Activated B cell treated with CpG ODN at 0.5 μM for 24 hours (primary cell): Measurements from ENCODE around the gene SLC15A4. TPM values are rescaled to one million over a fixed set of nuclear protein-coding genes. Genes with fewer than 3 reads are reported as not detected.
"Not testable (repeated sequence)": the region's sequence is repeated elsewhere in the genome, so short reads cannot be mapped to it uniquely, and the experiment has no call there.

Experiments used
- ATAC-seq: fragments of 200-7000 bp; cut with Tn5 transposase; one replicate; pipeline ENCODE4 v1.10.0; 2021; ENCODE audit warnings: low read depth, mild to moderate bottlenecking, moderate library complexity
- CTCF ChIA-PET: fragments of 350-600 bp; sonication (Branson Sonifier 250); formaldehyde crosslinking; loops from one replicate; lab custom pipeline; 2021; ENCODE audit warnings: antibody characterized with exemption; lab: Charles Lee
- POLR2A ChIA-PET: fragments of 350-600 bp; sonication (Branson Sonifier 250); formaldehyde crosslinking; loops from one replicate; lab custom pipeline; 2021; ENCODE audit warnings: antibody characterized with exemption; lab: Charles Lee
- DNase-seq: peaks from one replicate; pipeline ENCODE4 v3.0.0; 2022
- H3K27ac Mint-ChIP-seq: one replicate; pipeline ENCODE4 v1.8.0; 2020; ENCODE audit warnings: mixed read lengths
- H3K27me3 Mint-ChIP-seq: one replicate; pipeline ENCODE4 v1.8.0; 2021; ENCODE audit warnings: mixed read lengths
- H3K36me3 Mint-ChIP-seq: one replicate; pipeline ENCODE4 v1.8.0; 2021; ENCODE audit warnings: low read depth, mixed read lengths
- H3K4me1 Mint-ChIP-seq: one replicate; pipeline ENCODE4 v1.8.0; 2021; ENCODE audit warnings: mixed read lengths
- H3K4me3 Mint-ChIP-seq: one replicate; pipeline ENCODE4 v1.8.0; 2020; ENCODE audit warnings: mild to moderate bottlenecking, mixed read lengths
- H3K9me3 Mint-ChIP-seq: one replicate; pipeline ENCODE4 v1.8.0; 2020; ENCODE audit warnings: mixed read lengths
- intact Hi-C: fragments of 100-400 bp; cut with micrococcal nuclease; formaldehyde crosslinking; loops from one replicate; pipeline ENCODE4 v1.15.1; 2024
- total RNA-seq: library from RNA; stranded (reverse); gene quantifications from 2 replicates; pipeline ENCODE4 v1.2.3, GENCODE V29; 2022
- TF ChIP-seq, protein P1 (sequence below): fragments of 200-600 bp; IDR thresholded peaks from one replicate; pipeline ENCODE4 v1.8.0; 2022; ENCODE audit warnings: antibody characterized with exemption, mild to moderate bottlenecking

Gene SLC15A4
- total RNA-seq, 1 donor from 2014 or later: 54.0 TPM

GRCh38 chr12:128850400-128850799 lies 26.6 kb upstream of the SLC15A4 start:
- ChIA-PET CTCF (no interaction called here), POLR2A (no interaction called here)
- Mint-ChIP-seq H3K4me1 (peaks cover 4% of the 10 kb centered on the region), H3K36me3 (no peaks in the 10 kb centered on the region), H3K27me3 (peaks cover 16% of the 10 kb centered on the region), H3K9me3 (no peaks in the 10 kb centered on the region), H3K4me3 (no peak overlapping the region), H3K27ac (no peak overlapping the region)
- DNase-seq: no peak
- no peak for ATAC-seq
- intact Hi-C loops: no loop called here
- TF ChIP-seq, protein P1, sequence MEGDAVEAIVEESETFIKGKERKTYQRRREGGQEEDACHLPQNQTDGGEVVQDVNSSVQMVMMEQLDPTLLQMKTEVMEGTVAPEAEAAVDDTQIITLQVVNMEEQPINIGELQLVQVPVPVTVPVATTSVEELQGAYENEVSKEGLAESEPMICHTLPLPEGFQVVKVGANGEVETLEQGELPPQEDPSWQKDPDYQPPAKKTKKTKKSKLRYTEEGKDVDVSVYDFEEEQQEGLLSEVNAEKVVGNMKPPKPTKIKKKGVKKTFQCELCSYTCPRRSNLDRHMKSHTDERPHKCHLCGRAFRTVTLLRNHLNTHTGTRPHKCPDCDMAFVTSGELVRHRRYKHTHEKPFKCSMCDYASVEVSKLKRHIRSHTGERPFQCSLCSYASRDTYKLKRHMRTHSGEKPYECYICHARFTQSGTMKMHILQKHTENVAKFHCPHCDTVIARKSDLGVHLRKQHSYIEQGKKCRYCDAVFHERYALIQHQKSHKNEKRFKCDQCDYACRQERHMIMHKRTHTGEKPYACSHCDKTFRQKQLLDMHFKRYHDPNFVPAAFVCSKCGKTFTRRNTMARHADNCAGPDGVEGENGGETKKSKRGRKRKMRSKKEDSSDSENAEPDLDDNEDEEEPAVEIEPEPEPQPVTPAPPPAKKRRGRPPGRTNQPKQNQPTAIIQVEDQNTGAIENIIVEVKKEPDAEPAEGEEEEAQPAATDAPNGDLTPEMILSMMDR: no peak

DNA sequence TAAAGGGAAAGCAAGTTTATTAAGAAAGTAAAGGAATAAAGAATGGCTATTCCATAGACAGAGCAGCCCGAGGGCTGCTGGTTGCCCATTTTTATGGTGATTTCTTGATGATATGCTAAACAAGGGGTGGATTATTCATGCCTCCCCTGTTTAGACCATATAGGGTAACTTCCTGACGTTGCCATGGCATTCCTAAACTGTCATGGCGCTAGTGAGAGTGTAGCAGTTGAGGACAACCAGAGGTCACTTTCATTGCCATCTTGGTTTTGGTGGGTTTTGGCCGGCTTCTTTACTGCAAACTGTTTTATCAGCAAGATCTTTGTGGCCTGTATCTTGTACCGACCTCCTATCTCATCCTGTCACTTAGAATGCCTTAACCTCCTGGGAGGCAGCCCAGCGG lies 26.0 kb upstream of the SLC15A4 start:
- H3K4me1 Mint-ChIP-seq, DNase-seq, H3K27ac Mint-ChIP-seq, H3K9me3 Mint-ChIP-seq, H3K4me3 Mint-ChIP-seq, CTCF ChIA-PET, POLR2A ChIA-PET, H3K36me3 Mint-ChIP-seq, ATAC-seq, intact Hi-C loops: not testable (repeated sequence)
- peaks cover 14% of the 10 kb centered on the region for H3K27me3 Mint-ChIP-seq

DNA sequence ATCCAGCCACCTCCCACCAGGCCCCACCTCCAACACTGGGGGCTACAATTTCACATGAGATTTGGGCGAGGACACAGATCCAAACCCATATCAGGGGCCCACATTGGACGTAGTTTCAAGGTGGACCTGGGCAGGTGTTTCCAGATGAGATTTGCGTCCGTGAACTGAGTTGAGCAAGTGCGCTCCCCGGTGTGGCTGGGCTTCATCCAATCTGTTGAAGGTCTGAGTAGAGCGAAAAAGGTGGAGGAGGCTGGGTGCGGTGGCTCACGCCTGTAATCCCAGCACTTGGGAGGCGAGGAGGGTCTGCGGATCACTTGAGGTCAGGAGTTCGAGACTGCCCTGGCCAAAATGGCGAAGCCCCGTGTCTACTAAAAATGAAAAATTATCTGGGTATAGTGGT lies 24.6 kb upstream of the SLC15A4 start:
- no peak overlapping the region for H3K4me3 Mint-ChIP-seq
- H3K9me3 Mint-ChIP-seq: no peaks in the 10 kb centered on the region
- CTCF ChIA-PET: no interaction called here
- no peaks in the 10 kb centered on the region for H3K36me3 Mint-ChIP-seq
- ATAC-seq: no peak
- H3K27ac Mint-ChIP-seq: no peak overlapping the region
- intact Hi-C loops: no loop called here
- TF ChIP-seq, protein P1: no peak
- POLR2A ChIA-PET: no interaction called here
- H3K27me3 Mint-ChIP-seq: peaks cover 6% of the 10 kb centered on the region
- H3K4me1 Mint-ChIP-seq: peaks cover 5% of the 10 kb centered on the region
- no peak for DNase-seq

DNA sequence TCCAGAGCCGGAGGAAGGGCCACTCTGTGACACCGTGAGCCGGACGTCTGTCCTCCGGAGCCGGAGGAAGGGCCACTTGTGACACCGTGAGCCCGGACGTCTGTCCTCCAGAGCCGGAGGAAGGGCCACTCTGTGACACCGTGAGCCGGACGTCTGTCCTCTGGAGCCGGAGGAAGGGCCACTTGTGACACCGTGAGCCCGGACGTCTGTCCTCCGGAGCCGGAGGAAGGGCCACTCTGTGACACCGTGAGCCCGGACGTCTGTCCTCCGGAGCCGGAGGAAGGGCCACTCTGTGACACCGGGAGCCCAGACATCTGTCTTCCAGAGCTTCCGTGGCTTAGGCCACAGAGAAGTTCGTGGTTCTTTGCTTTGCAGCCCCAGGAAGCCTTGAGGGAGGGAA lies 22.9 kb upstream of the SLC15A4 start:
- H3K27me3 Mint-ChIP-seq, DNase-seq, H3K27ac Mint-ChIP-seq, H3K36me3 Mint-ChIP-seq, POLR2A ChIA-PET, ATAC-seq, H3K4me1 Mint-ChIP-seq, H3K4me3 Mint-ChIP-seq, intact Hi-C loops, CTCF ChIA-PET, H3K9me3 Mint-ChIP-seq: not testable (repeated sequence)

DNA sequence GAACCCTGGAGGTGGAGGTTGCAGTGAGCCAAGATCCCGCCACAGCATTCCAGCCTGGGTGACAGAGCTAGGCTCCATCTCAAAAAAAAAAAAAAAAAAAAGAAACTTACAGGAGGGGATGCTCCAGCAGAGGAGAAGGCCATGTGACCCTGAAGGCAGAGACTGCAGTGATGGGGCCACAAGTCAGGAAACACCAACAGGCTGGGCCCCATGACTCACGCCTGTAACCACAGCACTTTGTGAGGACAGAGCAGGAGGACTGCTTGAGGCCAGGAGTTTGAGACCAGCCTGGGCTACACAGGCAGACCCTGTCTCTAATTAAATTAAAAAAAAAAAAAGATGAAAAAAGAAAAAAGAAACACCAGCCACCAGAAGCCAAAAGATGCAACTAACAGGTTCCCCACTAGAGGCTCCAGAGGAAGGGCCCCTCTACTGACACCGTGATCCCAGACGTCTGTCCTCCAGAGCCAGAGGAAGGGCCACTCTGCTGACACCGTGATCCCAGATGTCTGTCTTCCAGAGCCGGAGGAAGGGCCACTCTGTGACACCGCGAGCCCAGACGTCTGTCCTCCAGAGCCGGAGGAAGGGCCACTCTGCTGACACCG lies 20.4 kb upstream of the SLC15A4 start:
- no peaks in the 10 kb centered on the region for H3K27me3 Mint-ChIP-seq
- ATAC-seq (peak; percentile 43), DNase-seq (no peak)
- intact Hi-C loops: loop anchor here (1.0 kb wide), 1 partner anchor 34 kb away; no protein-coding TSS in a partner anchor
- H3K27ac Mint-ChIP-seq: no peak overlapping the region
- CTCF ChIA-PET: no interaction called here
- TF ChIP-seq, protein P1: no peak
- POLR2A ChIA-PET: interaction anchor here (0.6 kb wide), 1 partner anchor 28 kb away, joined by 3 read pairs; no protein-coding TSS in a partner anchor
- H3K4me1 Mint-ChIP-seq: peaks cover 24% of the 10 kb centered on the region
- H3K4me3 Mint-ChIP-seq: no peak overlapping the region
- H3K36me3 Mint-ChIP-seq: no peaks in the 10 kb centered on the region
- no peaks in the 10 kb centered on the region for H3K9me3 Mint-ChIP-seq

GRCh38 chr12:128843538-128843937 lies 19.8 kb upstream of the SLC15A4 start:
- Mint-ChIP-seq H3K4me3 (no peak overlapping the region), H3K4me1 (peaks cover 24% of the 10 kb centered on the region), H3K27me3 (no peaks in the 10 kb centered on the region), H3K27ac (no peak overlapping the region), H3K9me3 (no peaks in the 10 kb centered on the region), H3K36me3 (no peaks in the 10 kb centered on the region)
- DNase-seq: no peak
- POLR2A ChIA-PET: interaction anchor here (0.6 kb wide), 1 partner anchor 28 kb away, joined by 3 read pairs; no protein-coding TSS in a partner anchor
- intact Hi-C loops: no loop called here
- TF ChIP-seq, protein P1: no peak
- CTCF ChIA-PET: no interaction called here
- ATAC-seq: no peak
